RWPE2 (cell line): ENCODE results near the gene MYD88.
A peak's percentile ranks its signal among the peaks of the same experiment; 100 is the strongest.
"Not testable (repeated sequence)": the region's sequence is repeated elsewhere in the genome, so short reads cannot be mapped to it uniquely, and the experiment has no call there.

ENCODE experiments used
- ATAC-seq: fragments of 200-7000 bp; cut with Tn5 transposase; 3 replicates; pipeline ENCODE4 v1.9.1; 2021; ENCODE audit warnings: low read depth
- DNase-seq: peaks from one replicate; pipeline ENCODE4 v3.0.0-alpha.2; 2020; ENCODE audit warnings: low spot score
- H3K27ac ChIP-seq: fragments of 450-650 bp; 2 replicates; pipeline ENCODE4 v1.5.1; 2017; ENCODE audit warnings: mild to moderate bottlenecking; ENCODE audit not compliant: poor library complexity, severe bottlenecking
- H3K27me3 ChIP-seq: fragments of 250-450 bp; sonication (Bioruptor Pico); 2 replicates; pipeline ENCODE4 v1.5.1; 2021; ENCODE audit warnings: mild to moderate bottlenecking, moderate library complexity; ENCODE audit not compliant: insufficient read depth, poor library complexity, severe bottlenecking
- H3K36me3 ChIP-seq: fragments of 250-450 bp; sonication (Bioruptor Pico); 2 replicates; pipeline ENCODE4 v1.5.1; 2020; ENCODE audit warnings: low read depth, mild to moderate bottlenecking, moderate library complexity
- H3K4me1 ChIP-seq: fragments of 250-450 bp; sonication (Bioruptor Pico); 2 replicates; pipeline ENCODE4 v1.5.1; 2021; ENCODE audit warnings: mild to moderate bottlenecking, moderate library complexity; ENCODE audit not compliant: insufficient read depth, poor library complexity, severe bottlenecking
- H3K4me3 ChIP-seq: fragments of 250-450 bp; sonication (Bioruptor Pico); 2 replicates; pipeline ENCODE4 v1.5.1; 2021; ENCODE audit warnings: mild to moderate bottlenecking, moderate library complexity; ENCODE audit not compliant: severe bottlenecking
- H3K9me3 ChIP-seq: fragments of 250-450 bp; sonication (Bioruptor Pico); 2 replicates; pipeline ENCODE4 v1.5.1; 2021; ENCODE audit warnings: mild to moderate bottlenecking, moderate library complexity; ENCODE audit not compliant: severe bottlenecking
- TF ChIP-seq, protein P1 (sequence below): fragments of 450-650 bp; IDR thresholded peaks from one replicate; pipeline ENCODE4 v1.5.1; 2017; ENCODE audit warnings: mild to moderate bottlenecking, moderate library complexity; ENCODE audit not compliant: poor library complexity, severe bottlenecking

The MYD88 gene

GRCh38 chr3:38133557-38134405 lies 4.7 kb upstream of the MYD88 start:
- no peak for ATAC-seq
- no peak for DNase-seq
- H3K36me3 ChIP-seq, result peaks cover 60% of the 10 kb centered on the region

DNA sequence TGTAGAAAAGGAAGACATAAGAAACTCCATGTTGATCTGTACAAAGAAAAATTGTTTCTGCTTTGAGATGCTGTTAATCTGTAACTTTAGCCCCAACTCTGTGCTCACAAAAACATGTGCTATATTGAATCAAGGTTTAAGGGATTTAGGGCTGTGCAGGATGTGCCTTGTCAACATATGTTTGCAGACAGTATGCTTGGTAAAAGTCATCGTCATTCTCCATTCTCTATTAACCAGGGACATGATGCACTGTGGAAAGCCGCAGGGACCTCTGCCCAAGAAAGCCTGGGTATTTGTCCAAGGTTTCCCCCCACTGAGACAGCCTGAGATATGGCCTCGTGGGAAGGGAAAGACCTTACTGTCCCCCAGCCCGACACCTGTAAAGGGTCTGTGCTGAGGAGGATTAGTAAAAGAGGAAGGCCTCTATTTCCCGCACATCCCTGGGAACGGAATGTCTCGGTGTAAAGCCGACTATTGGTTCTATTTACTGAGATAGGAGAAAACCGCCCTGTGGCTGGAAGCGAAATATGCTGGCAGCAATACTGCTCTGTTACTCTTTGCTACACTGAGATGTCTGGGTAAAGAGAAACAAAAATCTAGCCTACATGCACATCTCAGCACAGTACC lies 3.8 kb upstream of the MYD88 start:
- H3K4me1 ChIP-seq, result peaks cover 22% of the 10 kb centered on the region

More at GRCh38 chr3:38133557-38134405, 4.7 kb upstream of the MYD88 start:
- H3K27ac ChIP-seq, result peak overlapping the region; percentile 21
- TF ChIP-seq, protein P1, sequence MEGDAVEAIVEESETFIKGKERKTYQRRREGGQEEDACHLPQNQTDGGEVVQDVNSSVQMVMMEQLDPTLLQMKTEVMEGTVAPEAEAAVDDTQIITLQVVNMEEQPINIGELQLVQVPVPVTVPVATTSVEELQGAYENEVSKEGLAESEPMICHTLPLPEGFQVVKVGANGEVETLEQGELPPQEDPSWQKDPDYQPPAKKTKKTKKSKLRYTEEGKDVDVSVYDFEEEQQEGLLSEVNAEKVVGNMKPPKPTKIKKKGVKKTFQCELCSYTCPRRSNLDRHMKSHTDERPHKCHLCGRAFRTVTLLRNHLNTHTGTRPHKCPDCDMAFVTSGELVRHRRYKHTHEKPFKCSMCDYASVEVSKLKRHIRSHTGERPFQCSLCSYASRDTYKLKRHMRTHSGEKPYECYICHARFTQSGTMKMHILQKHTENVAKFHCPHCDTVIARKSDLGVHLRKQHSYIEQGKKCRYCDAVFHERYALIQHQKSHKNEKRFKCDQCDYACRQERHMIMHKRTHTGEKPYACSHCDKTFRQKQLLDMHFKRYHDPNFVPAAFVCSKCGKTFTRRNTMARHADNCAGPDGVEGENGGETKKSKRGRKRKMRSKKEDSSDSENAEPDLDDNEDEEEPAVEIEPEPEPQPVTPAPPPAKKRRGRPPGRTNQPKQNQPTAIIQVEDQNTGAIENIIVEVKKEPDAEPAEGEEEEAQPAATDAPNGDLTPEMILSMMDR, result no peak
- no peaks in the 10 kb centered on the region for H3K9me3 ChIP-seq
- no peak overlapping the region for H3K4me3 ChIP-seq
- H3K4me1 ChIP-seq, result peaks cover 19% of the 10 kb centered on the region
- no peaks in the 10 kb centered on the region for H3K27me3 ChIP-seq

DNA sequence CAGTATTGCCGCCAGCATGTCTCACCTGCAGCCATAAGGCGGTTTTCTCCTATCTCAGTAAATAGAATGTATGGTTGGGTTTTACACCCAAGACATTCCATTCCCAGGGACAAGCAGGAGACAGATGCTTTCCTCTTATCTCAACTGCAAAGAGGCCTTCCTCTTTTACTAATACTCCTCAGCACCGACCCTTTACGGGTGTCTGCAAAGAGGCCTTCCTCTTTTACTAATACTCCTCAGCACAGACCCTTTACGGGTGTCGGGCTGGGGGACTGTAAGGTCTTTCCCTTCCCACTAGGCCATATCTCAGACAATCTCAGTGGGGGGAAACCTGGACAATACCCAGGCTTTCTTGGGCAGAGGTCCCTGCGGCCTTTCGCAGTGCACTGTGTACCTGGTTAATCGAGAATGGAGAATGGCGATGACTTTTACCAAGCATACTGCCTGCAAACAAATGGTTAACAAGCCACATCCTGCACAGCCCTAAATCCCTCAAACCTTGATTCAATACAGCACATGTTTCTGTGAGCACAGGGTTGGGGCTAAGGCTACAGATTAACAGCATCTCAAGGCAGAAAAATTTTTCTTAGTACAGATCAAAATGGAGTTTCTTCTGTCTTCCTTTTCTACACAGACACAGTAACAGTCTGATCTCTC lies 2.7 kb upstream of the MYD88 start:
- H3K27me3 ChIP-seq, ATAC-seq, H3K9me3 ChIP-seq, DNase-seq: not testable (repeated sequence)
- Histone ChIP-seq H3K36me3 (peaks cover 40% of the 10 kb centered on the region), H3K4me1 (peaks cover 22% of the 10 kb centered on the region), H3K4me3 (peak overlapping the region; percentile 71), H3K27ac (peak overlapping the region; percentile 38)

More for the DNA sequence above, 3.8 kb upstream of the MYD88 start:
- not testable (repeated sequence) for DNase-seq, ATAC-seq, H3K4me3 ChIP-seq, H3K27me3 ChIP-seq, H3K9me3 ChIP-seq, H3K27ac ChIP-seq
- peaks cover 51% of the 10 kb centered on the region for H3K36me3 ChIP-seq

GRCh38 chr3:38136393-38136776 lies 2.1 kb upstream of the MYD88 start:
- Histone ChIP-seq H3K4me1 (peaks cover 22% of the 10 kb centered on the region), H3K27ac (peak overlapping the region; percentile 38), H3K27me3 (no peaks in the 10 kb centered on the region), H3K4me3 (peak overlapping the region; percentile 71), H3K9me3 (no peaks in the 10 kb centered on the region), H3K36me3 (peaks cover 34% of the 10 kb centered on the region)
- ATAC-seq, result no peak
- TF ChIP-seq, protein P1, result no peak
- DNase-seq, result peak; percentile 45

- Histone ChIP-seq H3K36me3 (peaks cover 28% of the 10 kb centered on the region), H3K27me3 (no peaks in the 10 kb centered on the region), H3K9me3 (no peaks in the 10 kb centered on the region), H3K4me1 (peaks cover 22% of the 10 kb centered on the region), H3K4me3 (peak within 1 kb of the TSS; percentile 71), H3K27ac (peak within 1 kb of the TSS; percentile 76)
- TF ChIP-seq, protein P1, result no peak
- peak; percentile 91 for ATAC-seq
- peak; percentile 99 for DNase-seq
These were observed 1.5 kb upstream of the MYD88 start, which contains the start of gene ACAA1 for GRCh38 chr3:38136777-38137614. Gene ACAA1 (minus strand): TSS chr3:38137127. CDS start chr3:38137035, 92 bp downstream.
